SK-N-SH treated with all-trans-retinoic acid at 6 μM for 48 hours (cell line): ENCODE data around the gene ZNF664.

ENCODE experiments used
- GLIS3 ChIP-seq: fragments of 250-450 bp; sonication (Bioruptor Pico); IDR thresholded peaks from 2 replicates; pipeline ENCODE4 v1.5.0; 2020; ENCODE audit warnings: mild to moderate bottlenecking, moderate library complexity
- PATZ1 ChIP-seq: fragments of 250-450 bp; sonication (Bioruptor Pico); IDR thresholded peaks from 2 replicates; pipeline ENCODE4 v1.8.0; 2020; ENCODE audit warnings: mild to moderate bottlenecking, moderate library complexity, borderline replicate concordance
- PPARA ChIP-seq: fragments of 250-450 bp; sonication (Bioruptor Pico); IDR thresholded peaks from 2 replicates; pipeline ENCODE4 v1.5.0; 2020; ENCODE audit warnings: mild to moderate bottlenecking, borderline replicate concordance
- RARB ChIP-seq: fragments of 250-450 bp; sonication (Bioruptor Pico); IDR thresholded peaks from 2 replicates; pipeline ENCODE4 v1.8.0; 2021; ENCODE audit warnings: mild to moderate bottlenecking, moderate library complexity
- TSHZ2 ChIP-seq: fragments of 250-450 bp; sonication (Bioruptor Pico); IDR thresholded peaks from 2 replicates; pipeline ENCODE4 v1.5.0; 2020; ENCODE audit warnings: mild to moderate bottlenecking, moderate library complexity
- ZNF565 ChIP-seq: fragments of 450-650 bp; formaldehyde crosslinking; conservative IDR thresholded peaks from 2 replicates; pipeline ENCODE4 v1.5.0; 2020; ENCODE audit warnings: low read depth, mild to moderate bottlenecking, moderate library complexity
- TF ChIP-seq, protein P1 (sequence below): fragments of 250-450 bp; sonication (Bioruptor Pico); IDR thresholded peaks from 2 replicates; pipeline ENCODE4 v1.5.1; 2021; ENCODE audit warnings: mild to moderate bottlenecking, moderate library complexity

DNA sequence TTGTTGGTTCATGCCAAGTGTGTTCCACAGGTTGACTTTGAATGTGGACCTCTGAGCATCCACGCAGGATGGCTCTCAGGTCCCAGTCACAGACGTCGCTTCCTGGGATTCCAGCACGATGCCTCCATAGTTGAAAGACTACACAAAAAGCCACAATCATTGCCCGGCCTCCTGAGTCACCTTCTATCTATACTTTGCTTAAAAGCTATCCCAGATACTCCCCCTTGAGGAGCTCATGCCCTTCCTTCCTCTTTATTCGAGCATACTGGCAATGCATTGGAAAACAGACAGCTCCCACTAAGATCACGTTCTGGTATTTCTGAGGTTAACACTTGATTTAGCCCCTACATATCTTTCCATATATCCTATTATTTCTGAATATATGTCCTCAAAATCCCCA, 40.1 kb downstream of the ZNF664 start:
- TF ChIP-seq GLIS3 (CRISPR knock-in tag) (no peak), ZNF565 (no peak), RARB (CRISPR knock-in tag) (no peak), PPARA (no peak), TSHZ2 (CRISPR knock-in tag) (no peak), PATZ1 (CRISPR knock-in tag) (no peak)
- TF ChIP-seq, protein P1, sequence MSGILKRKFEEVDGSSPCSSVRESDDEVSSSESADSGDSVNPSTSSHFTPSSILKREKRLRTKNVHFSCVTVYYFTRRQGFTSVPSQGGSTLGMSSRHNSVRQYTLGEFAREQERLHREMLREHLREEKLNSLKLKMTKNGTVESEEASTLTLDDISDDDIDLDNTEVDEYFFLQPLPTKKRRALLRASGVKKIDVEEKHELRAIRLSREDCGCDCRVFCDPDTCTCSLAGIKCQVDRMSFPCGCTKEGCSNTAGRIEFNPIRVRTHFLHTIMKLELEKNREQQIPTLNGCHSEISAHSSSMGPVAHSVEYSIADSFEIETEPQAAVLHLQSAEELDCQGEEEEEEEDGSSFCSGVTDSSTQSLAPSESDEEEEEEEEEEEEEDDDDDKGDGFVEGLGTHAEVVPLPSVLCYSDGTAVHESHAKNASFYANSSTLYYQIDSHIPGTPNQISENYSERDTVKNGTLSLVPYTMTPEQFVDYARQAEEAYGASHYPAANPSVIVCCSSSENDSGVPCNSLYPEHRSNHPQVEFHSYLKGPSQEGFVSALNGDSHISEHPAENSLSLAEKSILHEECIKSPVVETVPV (CRISPR knock-in tag) = no peak
